Testis (tissue), 3 donors: Measurements from ENCODE around the gene ZNF674. TPM values are rescaled to one million over a fixed set of nuclear protein-coding genes. Genes with fewer than 3 reads are reported as not detected.

Experiments
- DNase-seq: peaks from one replicate; pipeline ENCODE4 v3.0.0-alpha.2; 2019
- H3K27ac ChIP-seq, 2 donors: fragments of 200-600 bp; sonication (generic); one replicate each; pipeline ENCODE4 v1.5.1; 2019
- H3K27me3 ChIP-seq: fragments of 200-600 bp; sonication (generic); one replicate; pipeline ENCODE4 v1.5.1; 2019
- H3K36me3 ChIP-seq: fragments of 200-600 bp; sonication (generic); one replicate; pipeline ENCODE4 v1.5.1; 2017; ENCODE audit warnings: low read depth; ENCODE audit errors: missing control alignments
- H3K4me1 ChIP-seq: fragments of 200-600 bp; sonication (generic); one replicate; pipeline ENCODE4 v1.5.1; 2019
- H3K4me3 ChIP-seq, 2 donors: fragments of 200-600 bp; sonication (generic); one replicate each; pipeline ENCODE4 v1.5.1; 2017 to 2019
- H3K9me3 ChIP-seq: fragments of 200-600 bp; sonication (generic); one replicate; pipeline ENCODE4 v1.5.1; 2017
- POLR2A ChIP-seq: fragments of 450-650 bp; IDR thresholded peaks from one replicate; pipeline ENCODE4 v1.6.1; 2017; ENCODE audit warnings: antibody characterized with exemption, mild to moderate bottlenecking, moderate library complexity
- WGBS, 2 donors: methylation state at CpG; one replicate each; pipeline ENCODE4 v1.1.5; 2018; 5-methylcytosine and 5-hydroxymethylcytosine counted together
- intact Hi-C: fragments of 100-400 bp; cut with DNase I; formaldehyde crosslinking; loops from one replicate; pipeline ENCODE4 v1.15.1; 2023; ENCODE audit warnings: low total_unique reads
- polyA plus RNA-seq: library from polyadenylated mRNA; stranded (reverse); fragments of 350-450 nt; fragmentation: Illumina TruSeq; extraction: RNeasy Lipid Tissue Mini Kit (QIAGEN cat#74804); gene quantifications from one replicate; pipeline ENCODE4 v1.2.3, GENCODE V29; 2014; ENCODE audit warnings: low read depth, low replicate concordance; ENCODE audit not compliant: insufficient read depth
- total RNA-seq, 2 donors: library from RNA; depleted of rRNA; stranded (reverse); fragments of >200 nt; gene quantifications; one replicate each; pipeline ENCODE4 v1.2.3, GENCODE V29; 2016
- TF ChIP-seq, protein P1 (sequence below), 3 experiments: fragments of 450-650 bp in 2 of 3; fragments of 200-600 bp in 1 of 3; sonication (generic) in 1 of 3; IDR thresholded peaks; one replicate each; pipeline ENCODE4 v1.5.1; 2016 to 2019; ENCODE audit warnings: antibody characterized with exemption in 3 of 3, mild to moderate bottlenecking in 2 of 3, moderate library complexity in 1 of 3

ZNF674 gene
- total and polyA plus RNA-seq, 3 donors from 2014 or later, result 2.4 to 8.2 (median 6.3) TPM

DNA sequence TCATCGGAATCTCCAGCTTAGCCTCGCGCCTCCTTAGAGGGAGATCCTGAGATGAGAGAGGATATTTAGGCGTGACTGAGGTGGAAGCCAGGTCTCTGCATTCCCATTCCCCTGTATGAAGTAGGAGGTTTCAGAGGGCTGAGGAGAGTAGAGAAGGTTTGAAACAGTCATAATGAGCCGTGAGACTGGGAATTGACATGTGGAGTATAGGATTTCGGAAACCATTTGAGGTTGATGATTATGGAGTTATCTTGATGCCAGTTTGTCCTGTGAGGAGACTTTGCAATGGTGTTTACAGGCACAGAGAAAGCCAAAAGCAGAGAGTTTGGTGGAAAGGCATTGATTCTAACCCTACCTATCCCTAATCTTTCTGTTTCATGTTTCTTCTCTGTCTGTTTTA lies 30.4 kb upstream of the ZNF674 start:
- H3K27me3 ChIP-seq, result no peaks in the 10 kb centered on the region
- H3K9me3 ChIP-seq, result no peaks in the 10 kb centered on the region
- no peak for TF ChIP-seq POLR2A
- TF ChIP-seq, protein P1, sequence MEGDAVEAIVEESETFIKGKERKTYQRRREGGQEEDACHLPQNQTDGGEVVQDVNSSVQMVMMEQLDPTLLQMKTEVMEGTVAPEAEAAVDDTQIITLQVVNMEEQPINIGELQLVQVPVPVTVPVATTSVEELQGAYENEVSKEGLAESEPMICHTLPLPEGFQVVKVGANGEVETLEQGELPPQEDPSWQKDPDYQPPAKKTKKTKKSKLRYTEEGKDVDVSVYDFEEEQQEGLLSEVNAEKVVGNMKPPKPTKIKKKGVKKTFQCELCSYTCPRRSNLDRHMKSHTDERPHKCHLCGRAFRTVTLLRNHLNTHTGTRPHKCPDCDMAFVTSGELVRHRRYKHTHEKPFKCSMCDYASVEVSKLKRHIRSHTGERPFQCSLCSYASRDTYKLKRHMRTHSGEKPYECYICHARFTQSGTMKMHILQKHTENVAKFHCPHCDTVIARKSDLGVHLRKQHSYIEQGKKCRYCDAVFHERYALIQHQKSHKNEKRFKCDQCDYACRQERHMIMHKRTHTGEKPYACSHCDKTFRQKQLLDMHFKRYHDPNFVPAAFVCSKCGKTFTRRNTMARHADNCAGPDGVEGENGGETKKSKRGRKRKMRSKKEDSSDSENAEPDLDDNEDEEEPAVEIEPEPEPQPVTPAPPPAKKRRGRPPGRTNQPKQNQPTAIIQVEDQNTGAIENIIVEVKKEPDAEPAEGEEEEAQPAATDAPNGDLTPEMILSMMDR (IDR thresholded peaks at IDR 0.05), result no peak
- intact Hi-C loops, result loop anchor here (10.0 kb wide), 1 partner anchor 59 kb away; no protein-coding TSS in a partner anchor
- H3K36me3 ChIP-seq, result no peaks in the 10 kb centered on the region
- no peak overlapping the region for H3K27ac ChIP-seq
- no peaks in the 10 kb centered on the region for H3K4me1 ChIP-seq
- WGBS, 2 donors, result 0 to 20% methylated on average over 6 of the region's 6 CpGs
- peak overlapping the region; percentile 56 to 66 for H3K4me3 ChIP-seq
- no peak for DNase-seq

DNA sequence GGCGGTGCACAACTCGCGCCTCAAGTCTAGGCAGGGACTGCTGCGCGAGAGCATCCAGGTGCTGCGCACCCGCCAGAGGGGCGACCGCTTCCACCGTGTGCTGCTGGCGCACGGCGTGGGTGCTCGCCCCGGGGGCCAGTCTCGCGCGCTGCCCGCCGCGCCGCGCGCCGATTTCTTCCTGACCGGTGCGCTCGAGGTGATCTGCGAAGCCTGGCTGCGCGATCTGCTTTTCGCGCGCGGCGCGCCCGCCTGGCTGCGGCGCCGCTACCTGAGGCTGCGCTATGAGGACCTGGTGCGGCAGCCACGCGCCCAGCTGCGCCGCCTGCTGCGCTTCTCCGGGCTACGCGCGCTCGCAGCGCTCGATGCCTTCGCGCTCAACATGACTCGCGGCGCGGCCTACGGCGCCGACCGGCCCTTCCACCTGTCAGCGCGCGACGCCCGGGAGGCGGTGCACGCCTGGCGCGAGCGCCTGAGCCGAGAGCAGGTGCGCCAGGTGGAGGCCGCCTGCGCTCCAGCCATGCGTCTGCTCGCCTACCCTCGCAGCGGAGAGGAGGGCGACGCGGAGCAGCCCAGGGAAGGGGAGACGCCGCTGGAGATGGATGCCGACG lies 29.7 kb upstream of the ZNF674 start:
- Histone ChIP-seq H3K27me3 (no peaks in the 10 kb centered on the region), H3K36me3 (no peaks in the 10 kb centered on the region), H3K4me3 (peak overlapping the region; percentile 56 to 66), H3K9me3 (no peaks in the 10 kb centered on the region), H3K27ac (peak overlapping the region in 1 of 2 donors; percentile 24), H3K4me1 (no peaks in the 10 kb centered on the region)
- WGBS, 2 donors, result 2% methylated on average over 49 of the region's 90 CpGs; no CpG with 5 or more reads in 1 of the 2 donors
- intact Hi-C loops, result loop anchor here (10.0 kb wide), 1 partner anchor 60 kb away; no protein-coding TSS in a partner anchor
- DNase-seq, result peak; percentile 19
- TF ChIP-seq, protein P1 (IDR thresholded peaks at IDR 0.05), result no peak

DNA sequence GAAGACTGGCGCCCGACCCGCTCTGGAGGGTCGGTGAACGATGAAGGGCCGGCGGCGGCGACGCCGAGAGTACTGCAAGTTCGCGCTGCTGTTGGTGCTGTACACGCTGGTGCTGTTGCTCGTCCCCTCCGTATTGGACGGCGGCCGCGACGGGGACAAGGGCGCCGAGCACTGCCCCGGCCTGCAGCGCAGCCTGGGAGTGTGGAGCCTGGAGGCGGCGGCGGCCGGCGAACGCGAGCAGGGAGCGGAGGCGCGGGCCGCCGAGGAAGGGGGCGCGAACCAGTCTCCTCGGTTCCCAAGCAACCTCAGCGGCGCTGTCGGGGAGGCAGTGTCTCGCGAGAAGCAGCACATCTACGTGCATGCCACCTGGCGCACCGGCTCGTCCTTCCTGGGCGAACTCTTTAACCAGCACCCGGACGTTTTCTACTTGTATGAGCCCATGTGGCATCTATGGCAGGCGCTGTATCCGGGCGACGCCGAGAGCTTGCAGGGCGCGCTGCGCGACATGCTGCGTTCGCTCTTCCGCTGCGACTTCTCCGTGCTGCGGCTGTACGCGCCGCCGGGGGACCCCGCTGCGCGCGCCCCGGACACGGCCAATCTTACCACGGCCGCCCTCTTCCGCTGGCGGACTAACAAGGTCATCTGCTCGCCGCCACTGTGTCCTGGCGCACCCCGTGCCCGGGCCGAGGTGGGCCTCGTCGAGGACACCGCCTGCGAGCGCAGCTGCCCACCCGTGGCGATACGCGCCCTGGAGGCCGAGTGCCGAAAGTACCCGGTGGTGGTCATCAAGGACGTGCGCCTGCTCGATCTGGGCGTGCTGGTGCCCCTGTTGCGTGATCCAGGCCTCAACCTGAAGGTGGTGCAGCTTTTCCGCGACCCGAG lies 28.9 kb upstream of the ZNF674 start:
- Histone ChIP-seq H3K4me1 (no peaks in the 10 kb centered on the region), H3K4me3 (peak overlapping the region; percentile 56 to 66), H3K27me3 (no peaks in the 10 kb centered on the region), H3K36me3 (no peaks in the 10 kb centered on the region), H3K27ac (peak overlapping the region in 1 of 2 donors; percentile 24), H3K9me3 (no peaks in the 10 kb centered on the region)
- intact Hi-C loops, result loop anchor here (10.0 kb wide), 1 partner anchor 61 kb away; no protein-coding TSS in a partner anchor
- WGBS, 2 donors, result 3% methylated on average over 12 of the region's 107 CpGs; no CpG with 5 or more reads in 1 of the 2 donors
- DNase-seq, result peak; percentile 50
- no peak for TF ChIP-seq POLR2A
- TF ChIP-seq, protein P1 (IDR thresholded peaks at IDR 0.05), result no peak

DNA sequence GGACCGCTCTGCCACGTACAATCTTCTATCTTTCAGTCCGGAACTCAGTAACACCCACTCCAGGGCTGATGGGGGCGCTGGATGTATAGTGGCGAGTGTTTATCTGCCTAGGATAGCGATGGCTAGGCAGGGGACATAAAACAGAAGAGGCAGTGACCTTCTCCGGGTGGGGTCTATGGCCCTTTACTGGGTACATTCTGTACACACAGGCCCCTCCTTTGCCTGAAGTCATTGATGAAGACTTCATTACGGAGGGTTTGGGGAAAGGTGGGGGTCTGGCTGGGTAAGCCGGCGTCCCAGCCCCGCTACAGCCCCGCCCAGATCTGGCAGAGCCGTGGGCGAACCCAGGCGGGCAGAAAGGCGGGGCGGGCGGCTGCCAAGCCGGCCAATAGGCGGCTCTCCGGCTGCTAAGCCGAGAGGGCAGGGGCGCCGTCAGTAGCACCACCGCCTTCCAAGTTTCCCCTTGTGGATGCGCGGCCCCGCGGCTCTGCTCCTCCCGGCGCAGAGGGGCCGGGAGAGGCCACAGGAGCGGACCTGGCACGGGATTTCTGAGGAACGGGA lies 28.2 kb upstream of the ZNF674 start, which contains the start of gene CHST7:
Gene CHST7 (plus strand): TSS at position 435 of the 561 bp plus-strand sequence. CDS start 167 bp downstream, outside the sequence.
- intact Hi-C loops, result loop anchor here (10.0 kb wide), 1 partner anchor 61 kb away; no protein-coding TSS in a partner anchor
- peak; percentile 66 for DNase-seq
- Histone ChIP-seq H3K27me3 (no peaks in the 10 kb centered on the region), H3K27ac (peak within 1 kb of the TSS in 1 of 2 donors; percentile 45), H3K36me3 (no peaks in the 10 kb centered on the region), H3K4me1 (no peaks in the 10 kb centered on the region), H3K4me3 (peak within 1 kb of the TSS; percentile 56 to 66), H3K9me3 (no peaks in the 10 kb centered on the region)
- TF ChIP-seq POLR2A, result no peak
- TF ChIP-seq, protein P1 (IDR thresholded peaks at IDR 0.05), result peak in 2 of 3 experiments; percentile 4 to 12
- 2% methylated on average over 28 of the region's 35 CpGs; no CpG with 5 or more reads in 1 of the 2 donors for WGBS, 2 donors
